Measurements from ENCODE around the gene ASB4.
"Not testable (repeated sequence)": the region's sequence is repeated elsewhere in the genome, so short reads cannot be mapped to it uniquely, and the experiment has no call there.

Gene ASB4, protein sequence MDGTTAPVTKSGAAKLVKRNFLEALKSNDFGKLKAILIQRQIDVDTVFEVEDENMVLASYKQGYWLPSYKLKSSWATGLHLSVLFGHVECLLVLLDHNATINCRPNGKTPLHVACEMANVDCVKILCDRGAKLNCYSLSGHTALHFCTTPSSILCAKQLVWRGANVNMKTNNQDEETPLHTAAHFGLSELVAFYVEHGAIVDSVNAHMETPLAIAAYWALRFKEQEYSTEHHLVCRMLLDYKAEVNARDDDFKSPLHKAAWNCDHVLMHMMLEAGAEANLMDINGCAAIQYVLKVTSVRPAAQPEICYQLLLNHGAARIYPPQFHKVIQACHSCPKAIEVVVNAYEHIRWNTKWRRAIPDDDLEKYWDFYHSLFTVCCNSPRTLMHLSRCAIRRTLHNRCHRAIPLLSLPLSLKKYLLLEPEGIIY

DNA sequence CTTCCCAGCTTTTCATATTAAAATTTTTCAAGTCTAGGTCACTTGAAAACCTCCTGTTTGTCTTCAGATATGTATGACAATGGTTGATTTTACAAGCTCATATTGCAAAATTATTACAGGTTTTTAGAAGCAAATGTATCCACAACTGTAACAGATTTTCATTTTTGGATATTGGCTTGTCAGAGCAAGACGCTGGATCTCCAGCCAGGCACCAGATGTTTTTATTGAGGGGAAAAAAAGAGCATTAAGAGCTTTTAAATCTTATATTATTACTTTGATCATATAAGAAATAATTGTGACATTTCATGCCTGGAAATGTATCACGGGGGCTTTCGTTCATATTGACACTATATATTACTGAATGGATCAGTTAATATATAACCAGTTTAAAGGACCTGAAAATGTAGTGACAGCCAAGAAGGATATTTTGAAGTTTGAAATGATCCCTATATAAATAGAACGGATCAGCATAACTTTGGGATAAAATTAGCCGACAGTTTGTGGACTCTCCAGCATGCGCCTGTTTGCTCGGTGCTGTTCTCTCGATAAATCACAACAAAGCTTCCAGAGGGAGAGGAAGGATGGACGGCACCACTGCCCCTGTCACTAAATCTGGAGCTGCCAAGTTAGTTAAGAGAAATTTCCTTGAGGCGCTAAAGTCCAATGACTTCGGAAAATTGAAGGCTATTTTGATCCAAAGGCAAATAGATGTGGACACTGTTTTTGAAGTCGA is at the start of gene ASB4:
ASB4 (plus strand) TSS at position 553 of the 733 bp plus-strand sequence; CDS start at position 582, 29 bp downstream.
- no peak for DNase-seq

DNA sequence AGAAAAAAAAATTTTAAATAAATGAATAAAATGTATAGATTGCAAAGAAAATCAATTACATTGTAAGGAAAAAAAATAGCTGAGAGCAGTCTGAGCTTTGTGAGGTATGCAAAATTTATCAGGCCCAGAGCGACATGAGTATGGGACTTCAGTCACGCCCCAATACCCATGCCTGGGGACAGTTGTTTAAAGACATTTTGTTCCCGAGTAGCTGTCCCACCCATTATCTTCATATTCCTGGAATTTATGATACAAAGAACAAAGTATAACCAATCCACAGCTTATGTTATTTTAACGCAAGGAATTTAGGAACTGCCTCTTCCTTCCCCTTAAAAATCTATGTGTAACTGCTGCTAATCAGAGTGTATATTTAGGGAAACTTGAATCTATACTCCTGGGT is 49.3 kb upstream of the ASB4 start:
- DNase-seq, result no peak

DNA sequence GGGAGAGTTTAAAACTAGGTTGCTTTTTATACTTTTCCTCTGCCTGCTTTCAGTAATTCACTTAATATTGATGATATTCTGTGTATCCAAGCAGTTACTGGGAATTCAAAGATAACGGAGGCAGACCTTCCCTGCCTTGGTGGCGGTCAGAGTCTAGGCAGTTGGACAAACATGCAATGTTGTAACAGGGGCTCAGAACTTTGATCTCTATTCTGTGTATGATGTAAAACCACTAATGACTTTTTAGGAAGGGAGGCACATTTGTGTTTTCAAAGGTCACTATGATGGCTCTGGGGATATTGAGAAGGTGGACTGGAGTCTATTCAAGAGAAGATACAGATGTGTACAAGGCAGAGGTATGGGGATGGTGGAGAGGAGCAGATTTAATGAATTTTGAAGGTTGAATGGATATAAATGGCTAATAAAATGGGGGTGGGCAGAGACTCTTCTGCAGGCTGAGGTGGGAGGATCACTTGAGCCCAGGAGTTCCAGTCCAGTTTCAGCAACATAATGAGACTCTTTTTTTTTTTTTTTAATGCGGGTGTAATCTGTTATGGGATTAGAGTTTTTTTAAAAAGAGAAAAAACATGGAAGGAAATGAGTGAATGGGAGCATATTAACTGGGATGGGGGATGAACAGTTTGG is 45.2 kb upstream of the ASB4 start:
- no peak for DNase-seq

DNA sequence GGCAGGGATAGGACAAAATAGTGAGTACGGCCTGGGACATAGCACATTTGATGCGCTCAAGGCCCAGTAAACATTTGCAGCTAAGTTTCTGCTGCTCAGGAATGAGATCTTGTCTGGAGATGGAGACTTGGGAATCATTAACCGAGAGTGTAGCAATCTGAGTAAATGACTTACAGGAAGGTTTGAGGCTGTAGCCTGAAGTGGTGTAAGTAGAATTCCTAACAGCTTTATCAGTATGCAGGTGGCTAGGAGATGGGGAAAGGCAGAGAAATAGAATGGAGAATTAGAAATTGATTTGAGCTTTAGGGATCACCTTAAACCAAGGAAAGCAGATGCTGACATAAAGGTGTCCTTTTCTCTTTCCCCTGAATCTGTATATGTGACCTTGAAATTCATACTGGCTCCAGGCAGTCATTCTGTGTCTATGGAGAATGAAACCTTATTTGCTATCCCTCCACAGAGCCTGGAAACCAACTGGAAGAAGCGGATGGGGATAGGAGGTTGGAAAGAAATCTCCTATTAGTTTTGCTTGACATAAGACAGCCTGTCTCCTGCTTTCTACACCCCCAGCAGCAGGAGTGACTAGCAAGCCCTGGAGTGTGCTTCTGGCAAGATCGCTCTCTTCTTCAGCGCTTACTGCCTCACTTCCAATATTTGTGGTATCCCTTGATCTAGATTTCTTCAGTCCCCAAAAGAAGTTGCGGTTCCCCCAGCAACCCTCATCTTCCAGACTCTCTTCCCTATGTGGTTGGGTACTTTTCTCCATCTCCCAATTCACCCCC is 44.5 kb upstream of the ASB4 start:
- DNase-seq, result no peak

DNA sequence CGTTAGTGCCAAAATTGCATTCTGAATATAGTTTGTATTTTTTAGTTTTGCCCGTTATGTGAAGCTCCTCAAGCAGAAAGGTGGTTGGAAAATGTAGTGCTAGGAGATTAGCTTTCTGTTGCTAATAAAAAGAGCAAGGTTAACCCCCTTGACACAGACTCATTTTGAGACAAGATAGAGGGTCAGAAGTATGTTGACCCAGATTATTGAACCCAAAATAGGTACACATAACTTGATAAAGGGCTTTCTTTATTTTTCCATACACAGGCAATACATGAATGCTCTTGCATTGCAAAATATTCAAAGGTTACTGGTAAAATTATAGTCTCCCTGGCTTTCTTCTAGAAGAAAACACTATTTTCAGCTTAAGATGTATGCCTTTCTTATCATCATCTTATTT is 40.9 kb upstream of the ASB4 start:
- no peak for DNase-seq

DNA sequence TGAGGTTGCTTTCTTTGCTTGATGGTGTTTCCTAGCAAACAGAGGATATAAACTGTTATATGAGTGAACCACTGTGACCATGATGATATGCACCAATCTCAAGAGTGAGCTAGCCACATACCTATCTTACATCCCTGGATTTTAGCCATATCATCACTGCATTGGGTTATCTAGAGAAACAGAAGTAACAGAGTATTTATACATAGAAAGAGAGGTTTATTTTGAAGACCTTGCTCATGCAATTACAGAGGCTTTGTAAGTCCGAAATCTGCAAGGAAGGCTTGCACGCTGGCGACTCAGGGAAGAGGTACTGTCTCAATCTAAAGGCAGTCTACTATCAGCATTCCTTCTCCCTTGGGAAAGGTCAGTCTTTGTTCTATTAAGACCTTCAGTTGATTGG is 39.1 kb upstream of the ASB4 start:
- no peak for DNase-seq

DNA sequence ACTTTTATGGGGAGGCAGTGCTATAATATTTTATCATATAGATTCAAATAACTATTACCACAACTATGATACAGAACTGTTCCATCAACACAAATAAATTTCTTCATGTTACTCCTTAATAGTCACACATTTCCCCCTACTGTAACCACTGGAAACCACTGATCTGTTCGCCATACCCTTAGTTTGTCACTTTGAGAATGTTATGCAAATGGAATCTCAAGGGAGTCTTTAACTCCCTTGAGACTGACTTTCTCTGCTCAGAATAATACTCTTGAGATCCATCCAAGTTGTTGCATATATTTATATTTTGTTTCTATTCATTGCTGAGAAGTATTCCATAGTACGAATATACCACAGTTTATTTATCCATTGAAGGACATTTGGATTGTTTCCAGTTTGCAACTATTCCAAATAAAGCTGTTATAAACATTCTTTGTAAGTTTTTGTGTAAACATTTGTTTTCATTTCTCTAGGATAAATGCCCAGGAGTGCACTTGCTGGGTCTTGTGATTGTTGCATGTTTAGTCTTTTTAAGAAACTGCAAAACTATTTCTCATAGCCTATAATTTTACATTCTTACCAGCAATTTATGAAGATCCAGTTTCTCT is 31.2 kb upstream of the ASB4 start:
- no peak for DNase-seq

DNA sequence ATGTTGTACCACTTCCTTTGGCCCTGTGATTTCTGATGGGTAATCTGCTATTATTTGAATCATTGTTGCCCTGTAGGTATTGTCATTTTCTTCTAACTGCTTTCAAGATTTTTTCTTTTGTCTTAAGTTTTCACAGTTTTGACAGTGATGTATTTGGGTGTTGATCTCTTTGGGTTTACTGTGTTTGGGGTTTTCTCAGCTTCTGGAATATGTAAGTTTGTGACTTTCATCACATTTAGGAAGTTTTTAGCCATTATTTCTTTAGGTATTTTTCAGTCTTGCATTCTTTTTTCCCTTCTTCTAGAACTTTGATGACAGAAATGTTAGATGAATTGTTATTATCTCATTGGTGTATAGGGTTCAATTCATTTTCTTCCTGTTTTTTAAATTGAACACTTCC is 27.8 kb upstream of the ASB4 start:
- DNase-seq, result no peak

DNA sequence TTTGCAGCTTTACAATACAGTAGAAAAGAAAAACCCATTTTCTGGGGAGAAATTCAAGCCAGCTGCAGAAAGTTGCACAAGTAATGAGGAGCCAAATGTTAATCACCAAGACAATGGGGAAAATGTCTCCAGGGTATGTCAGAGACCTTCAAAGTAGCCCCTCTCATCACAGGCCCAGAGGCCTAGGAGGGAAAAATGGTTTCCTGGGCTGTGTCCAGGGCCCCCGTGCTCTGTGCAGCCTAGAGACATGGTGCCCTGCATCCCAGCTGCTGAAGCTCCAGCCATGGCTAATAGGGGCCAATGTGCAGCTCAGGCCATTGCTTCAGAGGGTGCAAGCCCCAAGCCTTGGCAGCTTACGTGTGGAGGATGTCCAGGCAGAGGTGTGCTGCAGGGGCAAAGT is 25.1 kb upstream of the ASB4 start:
- DNase-seq, result not testable (repeated sequence)

DNA sequence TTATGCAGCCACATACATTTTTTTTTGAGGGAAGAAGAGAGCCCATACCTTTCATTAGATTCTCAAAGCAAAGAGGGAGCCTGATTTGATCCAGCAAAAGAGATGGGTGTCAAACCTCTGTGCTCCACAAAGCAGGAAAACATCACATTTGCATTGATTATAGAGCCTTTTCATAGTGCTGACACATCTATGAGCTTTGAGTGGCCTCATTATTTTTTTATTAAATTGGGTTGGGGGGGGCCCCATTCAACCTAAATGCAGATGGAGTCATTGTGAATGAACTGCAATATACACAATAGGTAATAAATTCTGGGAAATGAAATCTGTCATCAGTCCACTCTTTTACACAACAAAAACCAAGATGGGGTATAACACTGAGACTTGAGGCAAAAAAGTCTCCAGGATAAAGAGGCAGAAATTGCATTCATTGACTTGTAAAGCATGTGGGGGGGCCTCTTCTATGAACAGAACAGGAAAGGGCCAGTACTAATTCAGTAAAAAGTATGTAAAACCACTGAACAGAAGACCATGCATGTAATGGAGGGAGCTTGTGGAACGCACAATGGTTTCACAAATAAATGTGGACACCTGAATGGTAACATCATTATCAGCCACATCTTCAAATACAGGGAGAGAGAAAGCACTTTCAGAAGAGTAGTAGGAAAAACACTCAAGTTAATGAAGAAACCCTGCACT is 17.7 kb upstream of the ASB4 start:
- no peak for DNase-seq

DNA sequence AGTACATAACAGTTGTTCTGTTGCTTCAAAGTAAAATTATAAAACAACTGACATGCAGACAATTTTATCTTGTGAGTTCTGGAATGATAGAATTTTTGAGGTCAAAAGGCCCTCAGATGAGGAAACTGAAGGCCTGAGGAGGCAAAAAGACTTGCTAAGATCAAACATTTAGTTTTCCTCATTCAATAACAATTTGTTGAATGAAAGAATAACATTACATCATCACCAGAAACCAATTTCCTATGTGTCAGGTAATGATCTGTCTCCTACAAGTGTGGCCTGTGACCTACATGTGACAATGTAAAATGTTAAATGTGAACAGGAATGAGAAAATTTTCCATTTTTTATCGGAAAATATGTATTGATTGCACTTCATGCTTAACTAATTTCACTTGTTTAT is 16.6 kb upstream of the ASB4 start:
- DNase-seq, result no peak

DNA sequence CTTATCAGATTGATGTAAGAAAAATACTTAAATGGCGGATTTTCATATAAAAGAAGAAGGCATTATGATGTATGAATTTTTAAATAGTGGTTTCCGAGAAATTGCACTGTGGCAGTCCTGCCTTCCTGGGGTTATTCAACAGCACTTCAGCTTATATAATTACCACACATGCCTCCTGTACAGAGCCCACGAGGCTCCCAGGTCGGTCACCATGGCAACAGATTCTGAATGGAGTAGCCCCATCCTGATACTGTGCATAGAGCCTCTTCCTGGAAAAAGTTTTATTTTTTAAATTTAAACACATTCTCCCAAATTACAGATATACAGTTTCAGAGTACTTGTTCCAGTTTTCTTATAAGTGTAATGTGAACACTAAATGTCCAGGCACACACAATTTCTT is 15.9 kb upstream of the ASB4 start:
- no peak for DNase-seq

DNA sequence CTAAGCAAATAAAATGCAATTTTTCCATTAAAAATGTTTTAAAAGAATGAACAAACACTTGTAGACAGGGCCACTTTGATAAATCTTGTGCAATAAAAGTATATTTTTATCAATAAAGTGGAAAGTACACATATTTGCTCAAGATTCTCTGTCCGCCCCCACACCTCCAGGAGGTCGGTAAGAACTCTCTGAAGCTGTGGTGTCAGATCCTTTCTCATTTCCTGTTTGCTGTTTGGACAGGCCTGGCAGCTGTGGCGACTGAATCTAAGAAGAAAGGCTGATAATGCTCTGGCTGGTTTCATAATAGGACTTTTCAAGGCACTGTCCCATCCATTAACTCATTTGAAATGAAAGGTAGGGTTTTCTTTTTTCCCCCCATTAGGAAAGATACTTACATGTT is 15.3 kb upstream of the ASB4 start:
- DNase-seq, result no peak

DNA sequence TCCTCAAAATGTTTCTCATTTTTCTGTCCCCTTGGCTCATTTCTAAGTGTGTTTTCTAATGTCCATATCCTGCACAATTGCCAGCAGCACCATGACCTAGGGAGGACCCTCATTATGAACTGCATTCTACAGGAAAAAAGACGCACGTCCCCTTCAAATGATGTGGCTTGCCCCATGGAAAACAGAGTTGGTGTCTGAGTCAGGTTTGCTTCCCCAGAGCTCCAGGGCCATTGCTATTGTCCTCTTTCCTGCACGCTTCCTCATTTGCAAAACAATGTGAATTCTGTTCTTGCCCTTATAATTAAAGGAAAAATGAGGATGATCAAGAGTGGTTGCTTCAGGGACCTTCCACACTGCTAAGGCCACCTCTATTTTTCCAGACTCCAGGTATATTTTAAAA is 14.7 kb upstream of the ASB4 start:
- DNase-seq, result no peak

DNA sequence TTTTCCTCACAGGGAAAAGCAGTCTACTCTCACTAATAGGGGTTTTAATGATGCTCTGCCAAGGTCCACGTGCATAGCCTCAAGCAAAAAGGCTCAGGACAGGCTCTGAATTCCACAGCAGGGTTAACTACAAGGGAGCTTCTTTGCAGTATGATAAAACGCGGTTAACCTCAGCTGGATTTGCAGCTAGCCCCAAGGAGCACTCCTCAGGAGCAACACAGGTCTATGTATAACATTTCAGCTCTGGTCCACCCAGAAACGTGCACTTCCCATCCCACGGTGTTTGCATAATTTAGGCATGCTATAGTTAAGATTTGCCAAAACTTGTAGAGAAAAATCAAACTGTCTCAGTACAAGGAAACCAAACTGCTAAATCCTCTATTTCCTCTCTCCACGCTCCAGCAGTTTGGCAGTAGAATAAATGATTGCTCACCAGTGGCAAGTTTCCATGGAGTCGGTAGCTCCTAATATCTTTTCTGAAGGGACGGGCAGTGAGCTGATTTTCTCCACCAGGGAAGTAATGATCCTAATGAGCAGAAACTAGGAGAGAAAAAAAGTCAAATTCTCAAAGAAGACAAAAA is 13.1 kb upstream of the ASB4 start:
- no peak for DNase-seq

DNA sequence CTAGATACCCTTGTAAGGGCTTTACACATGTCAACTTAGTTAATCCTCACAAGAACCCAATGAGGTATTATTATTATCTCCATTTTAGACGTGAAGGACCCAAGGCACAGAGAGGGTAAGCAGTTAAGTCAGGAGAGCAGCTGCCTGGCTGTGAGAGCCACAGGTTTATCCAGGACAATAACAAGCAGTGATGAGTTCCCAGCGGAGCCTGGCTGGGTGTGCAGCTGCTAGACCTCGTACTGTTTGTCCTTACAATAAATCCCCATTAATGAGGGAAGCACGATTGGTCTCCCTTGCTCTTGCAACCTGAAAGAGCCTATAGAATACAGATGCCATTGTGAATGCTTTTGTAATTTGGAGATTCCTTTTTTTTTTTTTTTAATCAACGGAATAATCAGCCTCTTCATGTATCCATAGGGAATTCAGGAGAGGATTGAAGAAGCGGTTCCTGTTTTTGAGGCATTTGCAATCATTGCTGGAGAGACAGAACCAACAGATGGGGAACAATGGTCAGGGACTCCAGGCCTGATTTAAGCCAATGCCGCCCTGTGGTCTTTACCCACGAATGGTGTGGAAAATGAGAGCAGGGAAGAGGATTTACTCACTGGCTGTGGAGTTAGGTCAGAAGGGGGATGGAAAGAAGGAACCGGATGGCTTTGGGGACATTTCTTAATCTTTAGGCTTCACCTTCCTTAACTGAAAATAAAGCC is 12.3 kb upstream of the ASB4 start:
- no peak for DNase-seq

DNA sequence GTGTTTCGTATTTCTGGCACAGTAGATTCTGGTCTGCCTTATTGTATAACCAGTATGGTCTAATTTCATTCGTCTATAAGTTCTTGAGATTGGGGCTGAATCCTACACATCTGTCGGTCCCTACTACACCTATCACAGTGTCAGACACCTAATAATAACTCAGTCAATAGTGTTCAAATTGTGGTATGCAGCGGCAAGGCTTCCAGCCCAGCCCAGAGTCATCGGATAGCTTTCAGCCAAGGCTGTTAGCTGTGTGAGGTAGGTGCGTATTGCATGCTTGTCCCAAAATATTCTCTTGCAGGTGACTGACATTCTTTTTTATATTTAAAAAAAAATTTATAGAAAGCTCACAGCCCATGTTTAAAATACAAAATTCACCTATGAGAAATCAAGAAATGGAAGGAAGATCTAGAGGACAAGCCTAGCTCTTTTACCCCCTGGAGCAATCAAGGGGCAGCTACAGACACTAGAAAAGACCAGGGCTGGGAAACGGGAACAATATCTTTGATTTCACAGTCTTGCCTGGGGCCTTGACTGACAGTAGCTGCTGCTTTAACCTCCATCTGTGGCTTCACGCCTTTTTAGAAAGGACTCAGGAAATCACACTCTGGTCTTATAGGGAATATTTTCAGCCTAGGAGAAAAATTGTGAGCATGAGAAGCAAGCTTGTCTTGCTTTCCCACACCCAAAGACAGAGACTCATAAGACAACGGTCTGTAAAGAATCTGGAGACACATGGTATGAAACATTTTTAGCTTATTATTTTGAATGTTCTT is 9.5 kb upstream of the ASB4 start:
- DNase-seq, result no peak

DNA sequence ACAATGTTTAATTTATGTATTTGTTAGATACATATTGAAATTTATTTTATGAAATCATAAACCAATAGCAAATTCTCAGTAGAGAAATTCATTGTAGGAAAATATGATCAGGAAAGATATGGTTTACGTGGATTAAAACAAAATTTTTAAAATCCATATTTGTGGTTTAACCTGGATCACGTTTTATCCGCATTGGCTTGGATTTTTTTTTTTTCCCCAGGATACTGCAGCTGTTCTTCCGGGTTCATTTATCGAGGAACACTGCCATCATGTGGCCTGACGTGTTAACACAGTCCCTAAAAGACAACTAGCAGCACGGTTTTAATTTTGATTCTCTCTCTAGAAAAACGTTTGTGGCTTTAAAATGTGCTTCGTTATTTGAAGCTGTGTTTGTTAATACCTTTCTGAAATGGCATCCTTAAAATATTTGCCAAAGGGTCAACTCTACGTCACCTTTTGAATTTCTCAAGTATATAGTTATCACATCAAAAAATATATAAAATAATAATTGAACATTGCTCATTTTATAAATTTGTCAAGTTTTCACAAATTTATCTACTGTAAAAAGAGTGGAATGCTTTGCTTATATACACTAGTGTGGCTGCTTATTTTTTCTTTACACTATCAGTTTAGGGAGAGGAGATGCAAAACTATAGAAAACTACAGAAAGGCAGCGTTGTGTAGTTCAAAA is 8.7 kb upstream of the ASB4 start:
- peak; percentile 38 for DNase-seq

DNA sequence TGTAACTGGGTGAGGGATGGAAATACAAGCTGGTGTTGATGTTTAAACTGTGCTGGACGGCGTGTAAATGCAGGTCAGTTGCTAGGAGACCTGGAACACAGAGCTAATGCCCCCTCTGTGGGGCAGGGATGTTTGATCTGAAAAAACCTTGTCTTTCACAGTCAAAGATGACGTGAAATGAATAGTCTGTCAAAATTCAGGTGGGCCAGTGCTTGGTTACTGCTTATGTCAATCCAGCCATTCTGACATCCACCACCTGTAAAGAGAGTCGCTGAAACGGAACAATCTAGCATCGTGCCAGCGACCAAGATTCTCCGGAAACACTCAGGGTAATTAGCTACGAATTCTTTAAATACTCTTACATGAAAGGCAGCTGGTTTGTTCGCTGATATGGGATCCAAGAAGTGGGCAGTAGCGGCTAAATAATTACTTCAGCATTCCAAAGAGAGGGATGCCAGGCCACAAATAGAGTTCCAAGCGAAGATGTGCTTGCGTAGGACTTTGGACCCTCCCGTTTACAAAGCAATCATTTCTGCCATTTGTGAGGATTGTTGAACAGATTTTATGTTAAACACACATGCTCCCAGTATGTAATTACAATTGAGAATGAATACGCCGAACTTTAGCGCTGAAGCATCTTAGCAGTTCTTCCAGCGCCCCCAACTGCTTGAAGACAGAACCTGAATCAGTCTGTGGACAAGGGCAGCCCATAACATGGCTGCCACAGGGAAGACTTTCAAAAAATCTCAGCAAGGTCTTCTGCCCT is 7.3 kb upstream of the ASB4 start:
- no peak for DNase-seq
